ENCODE results near the gene TTC7B.

GRCh38 chr14:90649557-90650135, 166.6 kb downstream of the TTC7B start:
- TF ChIP-seq EZH2phosphoT487 (IDR thresholded peaks at IDR 0.05; ENCODE audit: insufficient read depth, low read depth) (no peak), EZH2 (IDR thresholded peaks at IDR 0.05; ENCODE audit: insufficient read depth, poor library complexity, severe bottlenecking) (no peak)
